CD4-positive, alpha-beta T cell treated with Interleukin-17A for 1 hour (primary cell): ENCODE data around the gene RRP36.

Experiments used
- DNase-seq: peaks from one replicate; pipeline ENCODE4 v3.0.0-alpha.2; 2020

Gene RRP36

GRCh38 chr6:43007126-43007525 is 14.3 kb upstream of the RRP36 start:
- DNase-seq, result no peak

- DNase-seq, result peak; percentile 46
Measured at GRCh38 chr6:43009124-43009523, 12.3 kb upstream of the RRP36 start.

GRCh38 chr6:43011207-43011606 is 10.2 kb upstream of the RRP36 start:
- no peak for DNase-seq

GRCh38 chr6:43012364-43012763 is 9.1 kb upstream of the RRP36 start:
- no peak for DNase-seq

- DNase-seq, result no peak
Measured at GRCh38 chr6:43013097-43013842, 8.2 kb upstream of the RRP36 start.

GRCh38 chr6:43013843-43014433 is 7.5 kb upstream of the RRP36 start, which contains the start of the genes KLHDC3 and MEA1:
TSS of gene KLHDC3 (plus strand) at chr6:43014249. CDS start at chr6:43017193, 2,944 bp downstream.
TSS of gene MEA1 (minus strand) at chr6:43013946. CDS start at chr6:43013813, 133 bp downstream.
- peak; percentile 100 for DNase-seq

- DNase-seq, result no peak
Measured at GRCh38 chr6:43014434-43014909, 7.0 kb upstream of the RRP36 start.

GRCh38 chr6:43016176-43016942 is 5.1 kb upstream of the RRP36 start:
- DNase-seq, result no peak

- DNase-seq, result no peak
Measured at GRCh38 chr6:43016943-43017334, 4.5 kb upstream of the RRP36 start.

- DNase-seq, result no peak
Measured at GRCh38 chr6:43019152-43019551, 2.3 kb upstream of the RRP36 start.

GRCh38 chr6:43020052-43020705 is 1.2 kb upstream of the RRP36 start:
- no peak for DNase-seq

GRCh38 chr6:43020847-43021246 is 576 bp upstream of the RRP36 start:
- DNase-seq, result no peak

- no peak for DNase-seq
Measured at GRCh38 chr6:43024436-43024835, 3.0 kb downstream of the RRP36 start.

- DNase-seq, result no peak
Measured at GRCh38 chr6:43026365-43026764, 4.9 kb downstream of the RRP36 start.

GRCh38 chr6:43029120-43029519 is 7.7 kb downstream of the RRP36 start:
- no peak for DNase-seq

- no peak for DNase-seq
Measured at GRCh38 chr6:43032326-43032725, 10.9 kb downstream of the RRP36 start.

- DNase-seq, result no peak
Measured at GRCh38 chr6:43033496-43034189, 12.2 kb downstream of the RRP36 start.

- no peak for DNase-seq
Measured at GRCh38 chr6:43034190-43034525, 12.7 kb downstream of the RRP36 start.

GRCh38 chr6:43035495-43036194 is 14.2 kb downstream of the RRP36 start:
- DNase-seq, result no peak

- DNase-seq, result no peak
Measured at GRCh38 chr6:43036712-43037111, 15.3 kb downstream of the RRP36 start.

GRCh38 chr6:43037197-43037596 is 15.8 kb downstream of the RRP36 start:
- DNase-seq, result no peak

GRCh38 chr6:43037706-43038105 is 16.3 kb downstream of the RRP36 start:
- DNase-seq, result no peak
